Activated CD8-positive, alpha-beta memory T cell treated with anti-CD3 and anti-CD28 coated beads for 48 hours (primary cell): ENCODE results near the gene ACSS3.
"Not testable (repeated sequence)": the region's sequence is repeated elsewhere in the genome, so short reads cannot be mapped to it uniquely, and the experiment has no call there.

Source experiments
- DNase-seq, 3 experiments: peaks; one replicate each; pipeline ENCODE4 v3.0.0-alpha.2; 2020; ENCODE audit warnings: low read depth in 2 of 3, low spot score in 2 of 3

The ACSS3 gene

GRCh38 chr12:81164827-81165226 is 86.9 kb downstream of the ACSS3 start:
- no peak for DNase-seq

- DNase-seq, result no peak
These were observed 88.9 kb downstream of the ACSS3 start for GRCh38 chr12:81166790-81167189.

- no peak for DNase-seq
These were observed 89.8 kb downstream of the ACSS3 start for GRCh38 chr12:81167694-81168093.

- DNase-seq, result no peak
These were observed 90.6 kb downstream of the ACSS3 start for GRCh38 chr12:81168445-81168844.

- DNase-seq, result no peak
These were observed 92.2 kb downstream of the ACSS3 start for GRCh38 chr12:81170072-81170471.

GRCh38 chr12:81172851-81173250 is 95.0 kb downstream of the ACSS3 start:
- no peak for DNase-seq

- DNase-seq, result no peak
These were observed 96.8 kb downstream of the ACSS3 start for GRCh38 chr12:81174664-81175063.

- no peak for DNase-seq
These were observed 98.9 kb downstream of the ACSS3 start for GRCh38 chr12:81176796-81177195.

GRCh38 chr12:81181691-81182090 is 103.8 kb downstream of the ACSS3 start:
- no peak for DNase-seq

- no peak for DNase-seq
These were observed 109.8 kb downstream of the ACSS3 start for GRCh38 chr12:81187686-81188085.

- no peak for DNase-seq
These were observed 118.7 kb downstream of the ACSS3 start for GRCh38 chr12:81196595-81196994.

- DNase-seq, result not testable (repeated sequence)
These were observed 122.7 kb downstream of the ACSS3 start for GRCh38 chr12:81200561-81200960.

- DNase-seq, result no peak
These were observed 125.9 kb downstream of the ACSS3 start for GRCh38 chr12:81203671-81204204.

- DNase-seq, result no peak
These were observed 127.5 kb downstream of the ACSS3 start for GRCh38 chr12:81205416-81205815.

GRCh38 chr12:81206429-81206828 is 128.6 kb downstream of the ACSS3 start:
- DNase-seq, result no peak

GRCh38 chr12:81207173-81207572 is 129.3 kb downstream of the ACSS3 start:
- DNase-seq, result no peak

- DNase-seq, result no peak
These were observed 129.8 kb downstream of the ACSS3 start for GRCh38 chr12:81207664-81208063.

GRCh38 chr12:81208187-81208911 is 130.5 kb downstream of the ACSS3 start:
- no peak for DNase-seq

- no peak for DNase-seq
These were observed 131.1 kb downstream of the ACSS3 start for GRCh38 chr12:81209012-81209411.

GRCh38 chr12:81209772-81210225 is 131.9 kb downstream of the ACSS3 start:
- DNase-seq, result not testable (repeated sequence)

GRCh38 chr12:81211306-81211705 is 133.4 kb downstream of the ACSS3 start:
- no peak for DNase-seq

GRCh38 chr12:81212996-81213696 is 135.3 kb downstream of the ACSS3 start:
- DNase-seq, result no peak
